ENCODE measurements around the gene DGKB.

The DGKB gene

DNA sequence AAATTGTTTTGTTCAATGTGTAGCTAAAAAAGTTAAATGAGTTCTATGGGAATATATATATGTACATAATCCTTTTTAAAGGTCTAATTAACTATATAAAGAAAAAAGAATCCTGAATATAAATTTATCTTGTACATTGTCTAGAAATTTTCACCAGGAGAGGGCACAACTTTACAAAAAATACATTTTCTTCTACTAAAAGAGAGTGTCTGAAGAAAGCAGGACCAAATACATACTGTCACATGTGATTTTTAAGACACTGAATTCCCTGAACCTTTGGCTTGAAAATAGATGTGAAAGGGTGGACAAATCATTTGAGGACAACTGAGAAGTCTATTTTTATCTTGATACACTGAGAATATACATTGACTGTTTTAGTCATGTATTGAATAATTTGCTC is 204.3 kb downstream of the DGKB start:
- DNase-seq (ENCODE audit: low spot score) (no peak), ATAC-seq (ENCODE audit: low read depth) (no peak)
- H3K27me3 ChIP-seq (ENCODE audit: insufficient read depth, poor library complexity, severe bottlenecking): no peaks in the 10 kb centered on the region
- TF ChIP-seq, protein P1, sequence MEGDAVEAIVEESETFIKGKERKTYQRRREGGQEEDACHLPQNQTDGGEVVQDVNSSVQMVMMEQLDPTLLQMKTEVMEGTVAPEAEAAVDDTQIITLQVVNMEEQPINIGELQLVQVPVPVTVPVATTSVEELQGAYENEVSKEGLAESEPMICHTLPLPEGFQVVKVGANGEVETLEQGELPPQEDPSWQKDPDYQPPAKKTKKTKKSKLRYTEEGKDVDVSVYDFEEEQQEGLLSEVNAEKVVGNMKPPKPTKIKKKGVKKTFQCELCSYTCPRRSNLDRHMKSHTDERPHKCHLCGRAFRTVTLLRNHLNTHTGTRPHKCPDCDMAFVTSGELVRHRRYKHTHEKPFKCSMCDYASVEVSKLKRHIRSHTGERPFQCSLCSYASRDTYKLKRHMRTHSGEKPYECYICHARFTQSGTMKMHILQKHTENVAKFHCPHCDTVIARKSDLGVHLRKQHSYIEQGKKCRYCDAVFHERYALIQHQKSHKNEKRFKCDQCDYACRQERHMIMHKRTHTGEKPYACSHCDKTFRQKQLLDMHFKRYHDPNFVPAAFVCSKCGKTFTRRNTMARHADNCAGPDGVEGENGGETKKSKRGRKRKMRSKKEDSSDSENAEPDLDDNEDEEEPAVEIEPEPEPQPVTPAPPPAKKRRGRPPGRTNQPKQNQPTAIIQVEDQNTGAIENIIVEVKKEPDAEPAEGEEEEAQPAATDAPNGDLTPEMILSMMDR (IDR thresholded peaks at IDR 0.05; ENCODE audit: poor library complexity, severe bottlenecking): peak; percentile 32
- H3K9me3 ChIP-seq (ENCODE audit: severe bottlenecking): no peaks in the 10 kb centered on the region
- no peaks in the 10 kb centered on the region for H3K36me3 ChIP-seq (ENCODE audit: low read depth)
- H3K27ac ChIP-seq (ENCODE audit: poor library complexity, severe bottlenecking): no peak overlapping the region
- no peaks in the 10 kb centered on the region for H3K4me1 ChIP-seq (ENCODE audit: insufficient read depth, poor library complexity, severe bottlenecking)
- no peak overlapping the region for H3K4me3 ChIP-seq (ENCODE audit: severe bottlenecking)

- TF ChIP-seq, protein P1 (IDR thresholded peaks at IDR 0.05; ENCODE audit: poor library complexity, severe bottlenecking): no peak
- no peak overlapping the region for H3K4me3 ChIP-seq (ENCODE audit: severe bottlenecking)
- ATAC-seq (ENCODE audit: low read depth): no peak
- no peak for DNase-seq (ENCODE audit: low spot score)
- no peaks in the 10 kb centered on the region for H3K27me3 ChIP-seq (ENCODE audit: insufficient read depth, poor library complexity, severe bottlenecking)
- no peaks in the 10 kb centered on the region for H3K9me3 ChIP-seq (ENCODE audit: severe bottlenecking)
- H3K36me3 ChIP-seq (ENCODE audit: low read depth): no peaks in the 10 kb centered on the region
- H3K4me1 ChIP-seq (ENCODE audit: insufficient read depth, poor library complexity, severe bottlenecking): no peaks in the 10 kb centered on the region
- H3K27ac ChIP-seq (ENCODE audit: poor library complexity, severe bottlenecking): no peak overlapping the region
These were observed 204.9 kb downstream of the DGKB start for GRCh38 chr7:14697684-14698083.

DNA sequence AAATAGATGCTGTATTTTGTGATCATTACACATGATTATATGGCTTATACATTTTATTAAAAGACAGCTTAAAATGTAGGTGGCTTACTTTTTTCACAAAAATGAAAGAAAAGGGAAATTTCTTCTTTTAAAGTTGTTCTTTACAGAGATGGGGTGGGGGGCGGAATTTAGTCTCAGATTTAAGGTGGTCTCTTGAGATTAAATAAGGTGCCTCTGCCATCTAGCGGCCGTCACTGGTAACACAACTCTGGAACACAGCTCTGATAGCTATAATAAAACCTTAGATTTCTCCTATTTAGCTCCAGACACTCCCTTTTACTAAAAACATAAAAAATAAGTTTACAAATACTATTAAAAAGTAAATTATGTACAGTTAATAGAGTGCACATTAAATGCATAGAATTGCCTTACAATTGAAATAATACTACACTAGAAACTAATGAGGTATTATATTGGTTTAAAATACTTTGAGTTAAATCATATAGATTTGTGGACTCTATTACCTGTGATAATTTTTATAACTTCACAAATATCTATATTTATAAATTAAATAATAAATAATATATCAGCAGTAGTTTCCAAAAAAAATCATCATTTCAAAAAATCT is 210.9 kb downstream of the DGKB start:
- Histone ChIP-seq H3K27ac (ENCODE audit: poor library complexity, severe bottlenecking) (no peak overlapping the region), H3K27me3 (ENCODE audit: insufficient read depth, poor library complexity, severe bottlenecking) (no peaks in the 10 kb centered on the region), H3K4me3 (ENCODE audit: severe bottlenecking) (no peak overlapping the region), H3K9me3 (ENCODE audit: severe bottlenecking) (no peaks in the 10 kb centered on the region), H3K4me1 (ENCODE audit: insufficient read depth, poor library complexity, severe bottlenecking) (no peaks in the 10 kb centered on the region), H3K36me3 (ENCODE audit: low read depth) (no peaks in the 10 kb centered on the region)
- DNase-seq (ENCODE audit: low spot score) (no peak), ATAC-seq (ENCODE audit: low read depth) (no peak)
- TF ChIP-seq, protein P1 (IDR thresholded peaks at IDR 0.05; ENCODE audit: poor library complexity, severe bottlenecking): peak; percentile 93

- H3K4me3 ChIP-seq (ENCODE audit: severe bottlenecking): no peak overlapping the region
- no peaks in the 10 kb centered on the region for H3K36me3 ChIP-seq (ENCODE audit: low read depth)
- DNase-seq (ENCODE audit: low spot score): no peak
- no peaks in the 10 kb centered on the region for H3K9me3 ChIP-seq (ENCODE audit: severe bottlenecking)
- H3K27ac ChIP-seq (ENCODE audit: poor library complexity, severe bottlenecking): no peak overlapping the region
- TF ChIP-seq, protein P1 (IDR thresholded peaks at IDR 0.05; ENCODE audit: poor library complexity, severe bottlenecking): no peak
- no peaks in the 10 kb centered on the region for H3K27me3 ChIP-seq (ENCODE audit: insufficient read depth, poor library complexity, severe bottlenecking)
- H3K4me1 ChIP-seq (ENCODE audit: insufficient read depth, poor library complexity, severe bottlenecking): no peaks in the 10 kb centered on the region
- no peak for ATAC-seq (ENCODE audit: low read depth)
These were observed 211.5 kb downstream of the DGKB start for GRCh38 chr7:14691034-14691433.

- no peak overlapping the region for H3K27ac ChIP-seq (ENCODE audit: poor library complexity, severe bottlenecking)
These were observed 212.1 kb downstream of the DGKB start for GRCh38 chr7:14690486-14690885.

More at GRCh38 chr7:14690486-14690885, 212.1 kb downstream of the DGKB start:
- TF ChIP-seq, protein P1 (IDR thresholded peaks at IDR 0.05; ENCODE audit: poor library complexity, severe bottlenecking): no peak
- Histone ChIP-seq H3K36me3 (ENCODE audit: low read depth) (no peaks in the 10 kb centered on the region), H3K9me3 (ENCODE audit: severe bottlenecking) (no peaks in the 10 kb centered on the region), H3K27me3 (ENCODE audit: insufficient read depth, poor library complexity, severe bottlenecking) (no peaks in the 10 kb centered on the region), H3K4me1 (ENCODE audit: insufficient read depth, poor library complexity, severe bottlenecking) (no peaks in the 10 kb centered on the region), H3K4me3 (ENCODE audit: severe bottlenecking) (no peak overlapping the region)
- ATAC-seq (ENCODE audit: low read depth) (no peak), DNase-seq (ENCODE audit: low spot score) (no peak)

Measured in RWPE2 (cell line).